ENCODE results near the gene SSR4. TPM values are rescaled to one million over a fixed set of nuclear protein-coding genes. Genes with fewer than 3 reads are reported as not detected.
A peak's percentile ranks its signal among the peaks of the same experiment; 100 is the strongest.

The SSR4 gene
- total and polyA plus RNA-seq, 2 of the 13 experiments (the other 11 are each of a cell fraction or from before 2014, with no cell fraction given), result 214 to 288 TPM

- TF ChIP-seq ZNF703 (CRISPR knock-in tag; IDR thresholded peaks at IDR 0.05; ENCODE audit: borderline replicate concordance) (no peak), ZFY (CRISPR knock-in tag; IDR thresholded peaks at IDR 0.05) (peak; percentile 64), KAT8 (CRISPR knock-in tag; IDR thresholded peaks at IDR 0.05) (peak; percentile 76), GATA4 (IDR thresholded peaks at IDR 0.05; ENCODE audit: borderline replicate concordance, low read depth) (no peak), ETV5 (CRISPR knock-in tag; IDR thresholded peaks at IDR 0.05; ENCODE audit: borderline replicate concordance) (peak; percentile 57; the same call in 1 of the 2 replicates), ZNF3 (CRISPR knock-in tag; IDR thresholded peaks at IDR 0.05) (no peak), CBX5 (CRISPR knock-in tag; IDR thresholded peaks at IDR 0.05; ENCODE audit: borderline replicate concordance) (no peak; the same call in 1 of the 2 replicates), CTCF (CRISPR knock-in tag; IDR thresholded peaks at IDR 0.05) (peak; percentile 68), CBX2 (IDR thresholded peaks at IDR 0.05; ENCODE audit: low read depth, low read length) (no peak), CBX2 (CRISPR knock-in tag; IDR thresholded peaks at IDR 0.05; ENCODE audit: low read depth) (no peak), ZNF33A (CRISPR knock-in tag; IDR thresholded peaks at IDR 0.05; ENCODE audit: borderline replicate concordance) (no peak), MTF2 (CRISPR knock-in tag; IDR thresholded peaks at IDR 0.05; ENCODE audit: borderline replicate concordance) (no peak), NONO (IDR thresholded peaks at IDR 0.05) (no peak), NONO (CRISPR knock-in tag; conservative IDR thresholded peaks at IDR 0.05) (peak; percentile 73), ZBTB4 (CRISPR knock-in tag; IDR thresholded peaks at IDR 0.05; ENCODE audit: borderline replicate concordance) (peak; percentile 32; the same call in 1 of the 2 replicates), MNT (IDR thresholded peaks at IDR 0.05) (0 out of 2 replicates have a peak, but pooled peaks have one; percentile 3), ATF2 (CRISPR knock-in tag; IDR thresholded peaks at IDR 0.05) (peak; percentile 20; the same call in 1 of the 2 replicates), IRF2 (CRISPR knock-in tag; IDR thresholded peaks at IDR 0.05) (peak; percentile 40; the same call in 1 of the 2 replicates), ZNF367 (CRISPR knock-in tag; IDR thresholded peaks at IDR 0.05; ENCODE audit: borderline replicate concordance) (no peak), ZNF709 (CRISPR knock-in tag; IDR thresholded peaks at IDR 0.05) (peak; percentile 75; the same call in 1 of the 2 replicates), ZFYVE20 (CRISPR knock-in tag; IDR thresholded peaks at IDR 0.05; ENCODE audit: borderline replicate concordance, low read depth) (no peak), ZSCAN29 (CRISPR knock-in tag; conservative IDR thresholded peaks at IDR 0.05) (no peak)
Measured at GRCh38 chrX:153794018-153794896, at the start of gene SSR4, which contains the start of gene IDH3G (continued).
